ENCODE data around the gene MRPL52. TPM values are rescaled to one million over a fixed set of nuclear protein-coding genes. Genes with fewer than 3 reads are reported as not detected.

The MRPL52 gene
- total and polyA plus RNA-seq, 4 donors, result 37.2 to 56.0 (median 48.2) TPM

DNA sequence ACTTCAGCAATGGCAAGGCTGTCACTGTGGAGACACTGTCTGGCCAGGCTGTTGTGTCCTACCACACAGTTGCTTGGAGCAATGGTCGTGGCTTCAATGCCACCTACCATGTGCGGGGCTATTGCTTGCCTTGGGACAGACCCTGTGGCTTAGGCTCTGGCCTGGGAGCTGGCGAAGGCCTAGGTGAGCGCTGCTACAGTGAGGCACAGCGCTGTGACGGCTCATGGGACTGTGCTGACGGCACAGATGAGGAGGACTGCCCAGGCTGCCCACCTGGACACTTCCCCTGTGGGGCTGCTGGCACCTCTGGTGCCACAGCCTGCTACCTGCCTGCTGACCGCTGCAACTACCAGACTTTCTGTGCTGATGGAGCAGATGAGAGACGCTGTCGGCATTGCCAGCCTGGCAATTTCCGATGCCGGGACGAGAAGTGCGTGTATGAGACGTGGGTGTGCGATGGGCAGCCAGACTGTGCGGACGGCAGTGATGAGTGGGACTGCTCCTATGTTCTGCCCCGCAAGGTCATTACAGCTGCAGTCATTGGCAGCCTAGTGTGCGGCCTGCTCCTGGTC is 46.1 kb downstream of the MRPL52 start:
- Histone ChIP-seq H3K27ac (ENCODE audit: low read depth in 1 of 2, low read length in 2 of 2) (no peak overlapping the region), H3K27me3 (ENCODE audit: control insufficient read depth in 1 of 2, insufficient read depth in 2 of 2, low read length in 1 of 2) (no peaks in the 10 kb centered on the region), H3K36me3 (ENCODE audit: control insufficient read depth in 1 of 2, insufficient read depth in 2 of 2, low read length in 1 of 2) (peaks cover 3 to 28% of the 10 kb centered on the region in 2 donors), H3K4me3 (ENCODE audit: low read length in 2 of 2) (no peak overlapping the region), H3K4me1 (ENCODE audit: control insufficient read depth in 1 of 2, insufficient read depth in 2 of 2, low read length in 2 of 2) (no peaks in the 10 kb centered on the region), H3K9me3 (ENCODE audit: control insufficient read depth, low read length) (no peaks in the 10 kb centered on the region)
- ATAC-seq (ENCODE audit: low FRiP score), result no peak
- peak in 1 of 2 donors; percentile 70 for DNase-seq
- intact Hi-C loops (cut with DNase I), result no loop called here
- 93 to 94% methylated on average over 20 of the region's 20 CpGs for whole genome bisulfite sequencing, 2 donors

DNA sequence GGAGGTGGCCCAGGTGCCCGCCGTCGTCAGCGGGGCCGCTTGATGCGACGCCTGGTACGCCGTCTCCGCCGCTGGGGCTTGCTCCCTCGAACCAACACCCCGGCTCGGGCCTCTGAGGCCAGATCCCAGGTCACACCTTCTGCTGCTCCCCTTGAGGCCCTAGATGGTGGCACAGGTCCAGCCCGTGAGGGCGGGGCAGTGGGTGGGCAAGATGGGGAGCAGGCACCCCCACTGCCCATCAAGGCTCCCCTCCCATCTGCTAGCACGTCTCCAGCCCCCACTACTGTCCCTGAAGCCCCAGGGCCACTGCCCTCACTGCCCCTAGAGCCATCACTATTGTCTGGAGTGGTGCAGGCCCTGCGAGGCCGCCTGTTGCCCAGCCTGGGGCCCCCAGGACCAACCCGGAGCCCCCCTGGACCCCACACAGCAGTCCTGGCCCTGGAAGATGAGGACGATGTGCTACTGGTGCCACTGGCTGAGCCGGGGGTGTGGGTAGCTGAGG is 47.4 kb downstream of the MRPL52 start:
- Histone ChIP-seq H3K4me3 (ENCODE audit: low read length in 2 of 2) (no peak overlapping the region), H3K4me1 (ENCODE audit: control insufficient read depth in 1 of 2, insufficient read depth in 2 of 2, low read length in 2 of 2) (no peaks in the 10 kb centered on the region), H3K27ac (ENCODE audit: low read depth in 1 of 2, low read length in 2 of 2) (no peak overlapping the region), H3K9me3 (ENCODE audit: control insufficient read depth, low read length) (no peaks in the 10 kb centered on the region), H3K27me3 (ENCODE audit: control insufficient read depth in 1 of 2, insufficient read depth in 2 of 2, low read length in 1 of 2) (no peaks in the 10 kb centered on the region), H3K36me3 (ENCODE audit: control insufficient read depth in 1 of 2, insufficient read depth in 2 of 2, low read length in 1 of 2) (peaks cover 3 to 28% of the 10 kb centered on the region in 2 donors)
- DNase-seq (peak in 1 of 2 donors; percentile 70), ATAC-seq (ENCODE audit: low FRiP score) (no peak)
- intact Hi-C loops (cut with DNase I), result no loop called here
- WGBS, 2 donors, result 90 to 91% methylated on average over 20 to 22 of the region's 22 CpGs

DNA sequence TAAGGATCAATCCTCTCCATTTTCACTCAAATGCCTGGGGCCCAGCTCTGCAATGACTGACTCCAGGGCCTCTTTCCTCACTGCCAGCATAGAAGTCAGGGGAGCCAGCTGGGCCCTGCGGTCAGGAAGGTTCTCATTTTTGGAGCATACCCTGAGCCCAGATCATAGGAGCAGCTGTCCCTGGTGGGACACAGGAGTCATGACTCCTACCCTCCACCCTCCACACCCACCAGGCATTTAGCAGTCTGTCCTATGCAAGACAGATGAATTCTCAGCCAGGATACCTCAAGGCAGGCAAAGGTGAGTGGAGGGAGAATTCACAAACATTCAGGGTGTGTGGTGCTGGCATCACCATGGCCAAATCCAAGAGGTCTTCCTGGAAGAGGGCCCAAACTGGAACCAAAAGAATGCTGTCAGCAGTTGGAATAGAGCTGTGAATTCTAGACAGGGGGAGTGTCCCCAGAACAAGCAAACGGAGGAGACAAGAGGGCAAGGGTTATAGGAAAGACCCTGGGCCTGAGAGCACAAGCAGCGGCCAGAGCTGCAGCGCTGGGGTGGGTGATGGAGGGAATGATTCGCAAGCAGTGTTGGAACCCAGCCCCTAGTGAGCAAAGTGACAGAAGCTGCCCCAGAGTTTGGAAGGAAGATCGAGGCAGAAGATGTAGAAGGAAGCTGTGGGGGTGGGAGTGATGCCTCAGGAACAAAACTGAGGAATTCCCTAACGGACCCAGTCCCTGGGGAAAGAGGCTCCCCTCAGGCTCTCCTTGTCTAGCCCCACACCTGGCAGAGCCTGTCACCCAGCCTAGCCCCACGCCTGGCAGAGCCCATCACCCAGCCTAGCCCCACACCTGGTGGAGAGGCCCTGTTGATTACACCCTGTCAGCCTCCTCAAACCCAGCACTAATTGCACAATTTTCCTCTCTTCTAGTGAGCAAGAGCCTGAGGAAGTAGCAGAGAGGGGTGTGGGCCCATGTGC is 48.9 kb downstream of the MRPL52 start:
- ATAC-seq (ENCODE audit: low FRiP score), result no peak
- WGBS, 2 donors, result 67 to 68% methylated on average over 8 of the region's 8 CpGs
- Histone ChIP-seq H3K27ac (ENCODE audit: low read depth in 1 of 2, low read length in 2 of 2) (no peak overlapping the region), H3K27me3 (ENCODE audit: control insufficient read depth in 1 of 2, insufficient read depth in 2 of 2, low read length in 1 of 2) (no peaks in the 10 kb centered on the region), H3K4me1 (ENCODE audit: control insufficient read depth in 1 of 2, insufficient read depth in 2 of 2, low read length in 2 of 2) (no peaks in the 10 kb centered on the region), H3K4me3 (ENCODE audit: low read length in 2 of 2) (no peak overlapping the region), H3K36me3 (ENCODE audit: control insufficient read depth in 1 of 2, insufficient read depth in 2 of 2, low read length in 1 of 2) (peaks cover 3 to 28% of the 10 kb centered on the region in 2 donors), H3K9me3 (ENCODE audit: control insufficient read depth, low read length) (no peaks in the 10 kb centered on the region)
- intact Hi-C loops (cut with DNase I), result no loop called here
- peak in 1 of 2 donors; percentile 48 for DNase-seq

DNA sequence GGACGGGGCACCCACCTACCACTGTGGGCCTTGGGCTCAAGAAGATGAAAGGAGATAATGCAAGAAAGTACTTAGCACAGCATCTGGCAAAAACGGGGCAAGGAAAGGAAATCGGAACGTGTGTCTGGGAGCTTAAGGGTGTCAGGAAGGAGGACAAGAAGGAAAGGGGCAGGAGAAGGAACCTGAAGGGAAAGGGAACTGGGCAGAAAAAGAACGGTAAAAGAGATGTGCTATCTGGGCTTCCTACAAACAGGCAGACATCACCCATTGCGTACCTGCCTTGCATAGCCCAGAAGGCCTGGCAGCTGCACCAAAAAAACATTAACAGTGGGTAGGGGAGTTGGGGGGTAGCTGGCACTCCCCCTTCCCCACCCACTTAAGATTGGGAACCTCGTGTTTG is 52.4 kb downstream of the MRPL52 start:
- DNase-seq, result no peak
- Histone ChIP-seq H3K9me3 (ENCODE audit: control insufficient read depth, low read length) (no peaks in the 10 kb centered on the region), H3K4me1 (ENCODE audit: control insufficient read depth in 1 of 2, insufficient read depth in 2 of 2, low read length in 2 of 2) (no peaks in the 10 kb centered on the region), H3K27me3 (ENCODE audit: control insufficient read depth in 1 of 2, insufficient read depth in 2 of 2, low read length in 1 of 2) (no peaks in the 10 kb centered on the region), H3K4me3 (ENCODE audit: low read length in 2 of 2) (no peak overlapping the region), H3K27ac (ENCODE audit: low read depth in 1 of 2, low read length in 2 of 2) (no peak overlapping the region), H3K36me3 (ENCODE audit: control insufficient read depth in 1 of 2, insufficient read depth in 2 of 2, low read length in 1 of 2) (peaks cover 0 to 6% of the 10 kb centered on the region in 2 donors)
- intact Hi-C loops (cut with DNase I), result no loop called here
- WGBS, 2 donors, result 18 to 19% methylated on average over 7 of the region's 7 CpGs
- no peak for ATAC-seq (ENCODE audit: low FRiP score)

DNA sequence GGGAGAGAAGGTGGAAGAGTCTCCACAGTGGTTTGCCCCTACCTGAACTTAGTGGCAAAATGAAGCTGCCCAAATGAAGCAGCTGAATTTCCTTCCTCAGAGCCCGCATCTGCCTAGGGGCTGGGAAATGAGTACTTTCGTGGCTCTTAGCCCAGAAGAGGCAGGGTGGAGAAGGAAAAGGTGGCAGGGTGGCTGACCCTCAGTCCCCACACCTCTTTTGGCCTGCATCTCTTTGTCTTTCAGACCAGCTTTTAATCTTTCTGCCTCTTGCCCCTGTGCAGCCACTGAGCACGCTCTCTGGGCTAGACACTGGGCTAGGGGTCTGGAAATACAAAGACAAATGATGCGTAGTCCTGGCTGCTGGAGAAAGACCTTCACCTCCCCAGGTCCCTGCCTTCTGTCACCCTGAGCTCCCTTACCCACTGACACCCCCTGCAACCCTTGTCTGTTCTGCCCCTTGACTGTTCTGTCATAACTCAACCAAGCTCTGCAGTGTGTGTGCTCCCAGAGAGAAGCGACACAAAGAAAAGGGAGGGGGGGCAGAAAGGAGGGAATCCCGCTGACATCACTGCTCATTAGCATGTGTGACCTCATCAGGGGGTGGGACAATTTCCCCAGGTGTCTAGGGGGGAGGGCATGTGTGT is 53.0 kb downstream of the MRPL52 start:
- ATAC-seq (ENCODE audit: low FRiP score), result no peak
- Histone ChIP-seq H3K9me3 (ENCODE audit: control insufficient read depth, low read length) (no peaks in the 10 kb centered on the region), H3K36me3 (ENCODE audit: control insufficient read depth in 1 of 2, insufficient read depth in 2 of 2, low read length in 1 of 2) (peaks cover 0 to under 1% of the 10 kb centered on the region in 2 donors), H3K4me3 (ENCODE audit: low read length in 2 of 2) (no peak overlapping the region), H3K4me1 (ENCODE audit: control insufficient read depth in 1 of 2, insufficient read depth in 2 of 2, low read length in 2 of 2) (no peaks in the 10 kb centered on the region), H3K27ac (ENCODE audit: low read depth in 1 of 2, low read length in 2 of 2) (no peak overlapping the region), H3K27me3 (ENCODE audit: control insufficient read depth in 1 of 2, insufficient read depth in 2 of 2, low read length in 1 of 2) (no peaks in the 10 kb centered on the region)
- no peak for DNase-seq
- intact Hi-C loops (cut with DNase I), result no loop called here
- WGBS, 2 donors, result 11 to 13% methylated on average over 6 of the region's 6 CpGs

DNA sequence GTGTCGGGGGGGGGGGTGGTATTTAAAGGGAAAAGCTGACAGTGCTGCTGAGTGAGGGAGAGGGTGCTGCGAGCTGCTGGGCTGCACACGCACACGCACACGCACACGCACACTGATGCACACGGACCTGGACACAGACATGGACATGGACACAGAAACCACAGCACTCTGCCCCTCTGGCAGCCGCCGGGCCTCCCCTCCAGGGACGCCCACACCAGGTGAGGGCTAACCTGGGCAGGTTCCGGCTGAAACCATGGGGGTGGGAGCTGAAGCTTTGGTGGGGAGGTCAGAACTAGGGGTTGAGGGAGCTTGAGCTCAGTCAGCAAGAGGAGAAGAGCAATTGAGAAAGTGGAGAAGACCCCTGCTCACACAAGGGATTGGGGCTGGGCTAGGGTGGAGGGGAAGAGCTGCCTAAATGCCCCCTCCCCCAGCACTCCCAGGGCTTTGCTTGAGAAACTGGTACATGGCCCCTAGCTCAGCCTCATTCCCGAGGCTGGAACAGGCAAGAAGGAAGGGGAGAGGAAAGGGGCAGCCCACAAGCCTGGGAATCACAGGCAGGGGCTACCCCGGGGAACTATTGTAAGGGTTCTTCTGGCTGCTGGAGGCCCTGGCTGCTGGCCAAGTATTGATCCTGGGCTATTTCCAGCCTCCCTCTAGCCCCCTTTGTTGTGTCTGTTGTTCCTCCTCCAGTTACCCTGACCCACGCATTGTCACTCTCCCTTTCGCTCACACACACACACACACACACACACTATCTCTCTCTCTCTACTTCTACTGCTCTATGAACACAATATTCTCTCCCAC is 53.7 kb downstream of the MRPL52 start, which contains the start of gene REM2:
Gene REM2, plus strand, starts transcription at position 50 of the 804 bp plus-strand sequence. Its CDS starts 66 bp downstream, at position 116.
- H3K27me3 ChIP-seq (ENCODE audit: control insufficient read depth in 1 of 2, insufficient read depth in 2 of 2, low read length in 1 of 2), result no peaks in the 10 kb centered on the region
- H3K4me1 ChIP-seq (ENCODE audit: control insufficient read depth in 1 of 2, insufficient read depth in 2 of 2, low read length in 2 of 2), result no peaks in the 10 kb centered on the region
- H3K9me3 ChIP-seq (ENCODE audit: control insufficient read depth, low read length), result no peaks in the 10 kb centered on the region
- 21 to 25% methylated on average over 15 of the region's 15 CpGs for WGBS, 2 donors
- DNase-seq (no peak), ATAC-seq (ENCODE audit: low FRiP score) (no peak)
- H3K4me3 ChIP-seq (ENCODE audit: low read length in 2 of 2), result no peak within 1 kb of the TSS
- no peak within 1 kb of the TSS for H3K27ac ChIP-seq (ENCODE audit: low read depth in 1 of 2, low read length in 2 of 2)
- H3K36me3 ChIP-seq (ENCODE audit: control insufficient read depth in 1 of 2, insufficient read depth in 2 of 2, low read length in 1 of 2), result no peaks in the 10 kb centered on the region
- intact Hi-C loops (cut with DNase I), result no loop called here

DNA sequence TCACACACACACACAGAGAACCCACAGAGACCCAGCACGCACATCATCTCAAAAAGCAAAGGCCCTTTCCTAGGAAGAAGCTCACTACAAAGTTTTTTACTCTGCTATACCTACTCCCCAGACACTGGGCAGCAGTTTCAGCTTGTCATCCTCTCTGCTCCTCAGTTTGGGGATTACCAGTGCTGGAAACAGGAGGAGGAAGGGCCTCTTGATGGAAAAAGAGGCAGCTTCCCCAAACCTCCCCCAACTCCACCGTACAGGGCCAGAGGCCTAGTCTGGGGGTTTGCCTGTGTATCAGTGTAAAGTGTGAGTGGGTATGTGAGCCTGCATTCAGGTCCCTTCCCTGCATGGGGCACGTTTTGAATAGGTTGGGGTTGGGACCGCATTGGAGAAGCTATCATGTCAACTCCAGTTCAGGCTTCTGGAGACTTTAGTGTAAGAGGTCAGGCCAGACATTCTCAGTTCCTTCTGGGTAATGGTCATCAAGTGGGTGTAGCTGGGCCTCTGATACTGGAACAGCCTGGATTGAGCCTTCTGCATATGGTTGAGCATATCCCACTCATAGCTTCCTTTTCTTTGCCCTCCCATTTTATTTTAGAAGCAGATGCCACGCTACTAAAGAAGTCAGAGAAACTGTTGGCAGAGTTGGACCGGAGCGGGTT is 54.5 kb downstream of the MRPL52 start:
- intact Hi-C loops (cut with DNase I), result no loop called here
- peak in 1 of 2 donors; percentile 40 for DNase-seq
- Histone ChIP-seq H3K27me3 (ENCODE audit: control insufficient read depth in 1 of 2, insufficient read depth in 2 of 2, low read length in 1 of 2) (no peaks in the 10 kb centered on the region), H3K36me3 (ENCODE audit: control insufficient read depth in 1 of 2, insufficient read depth in 2 of 2, low read length in 1 of 2) (no peaks in the 10 kb centered on the region), H3K9me3 (ENCODE audit: control insufficient read depth, low read length) (no peaks in the 10 kb centered on the region), H3K27ac (ENCODE audit: low read depth in 1 of 2, low read length in 2 of 2) (no peak overlapping the region), H3K4me3 (ENCODE audit: low read length in 2 of 2) (no peak overlapping the region), H3K4me1 (ENCODE audit: control insufficient read depth in 1 of 2, insufficient read depth in 2 of 2, low read length in 2 of 2) (no peaks in the 10 kb centered on the region)
- ATAC-seq (ENCODE audit: low FRiP score), result no peak
- 86 to 89% methylated on average over 7 of the region's 7 CpGs for WGBS, 2 donors
